Spleen (tissue), 7 donors: ENCODE results near the gene ARR3.

Source experiments
- CTCF ChIP-seq, 11 experiments: fragments of 200-600 bp in 7 of 11; fragments of 450-650 bp in 4 of 11; sonication (generic) in 4 of 11; IDR thresholded peaks in 8 of 11; conservative IDR thresholded peaks in 3 of 11; 1 replicate in 7 of 11; 2 replicates in 4 of 11; pipeline versions ENCODE4 v1.4.0 to v1.8.0; 2016 to 2021; ENCODE audit warnings: antibody characterized with exemption in 11 of 11, inconsistent platforms in 4 of 11, mild to moderate bottlenecking in 1 of 11
- POLR2A ChIP-seq, 3 donors: fragments of 450-650 bp; IDR thresholded peaks; one replicate each; pipeline ENCODE4 v1.5.1; 2017; ENCODE audit warnings: antibody characterized with exemption in 3 of 3, mild to moderate bottlenecking in 1 of 3
- POLR2AphosphoS5 ChIP-seq, 3 donors: sonication (generic); formaldehyde crosslinking; IDR thresholded peaks; one replicate each; pipeline ENCODE4 v1.5.1; 2017; ENCODE audit warnings: antibody characterized with exemption in 3 of 3
- donor health status: DM: no; HTN: no; CAD: no; lungs with moderate emphysema.
- donor health status: DM: no; HTN: no; CAD: no.
- donor health status: DM: no; HTN: no; CAD: no.

- TF ChIP-seq CTCF (IDR thresholded peaks at IDR 0.05 in 8 of 11, conservative IDR thresholded peaks at IDR 0.05 in 3 of 11) (no peak), POLR2A (IDR thresholded peaks at IDR 0.05) (no peak), POLR2AphosphoS5 (IDR thresholded peaks at IDR 0.05) (no peak)
Measured at GRCh38 chrX:70254063-70254400, 14.1 kb upstream of the ARR3 start.
